Motor neuron (in vitro differentiated cells): ENCODE results near the gene METTL26. TPM values are rescaled to one million over a fixed set of nuclear protein-coding genes. Genes with fewer than 3 reads are reported as not detected.
"Not testable (repeated sequence)": the region's sequence is repeated elsewhere in the genome, so short reads cannot be mapped to it uniquely, and the experiment has no call there.

Experiments
- ATAC-seq, 8 experiments: fragments of 200-7000 bp; cut with Tn5 transposase; replicated peaks in 6 of 8; 2 replicates each; pipeline ENCODE4 v1.8.0; 2021; ENCODE audit warnings: mild to moderate bottlenecking in 8 of 8, moderate library complexity in 8 of 8
- H3K27ac ChIP-seq, 2 donors: fragments of 250-450 bp; sonication (Bioruptor Pico); 2 replicates each; pipeline ENCODE4 v1.9.0; 2021; ENCODE audit warnings: antibody characterized with exemption in 2 of 2, mild to moderate bottlenecking in 2 of 2, moderate library complexity in 1 of 2
- H3K4me1 ChIP-seq, 2 donors: fragments of 250-450 bp; sonication (Bioruptor Pico); replicated peaks in 1 of 2; 2 replicates each; pipeline ENCODE4 v1.6.1; 2021; ENCODE audit warnings: antibody characterized with exemption in 2 of 2, mild to moderate bottlenecking in 2 of 2, moderate library complexity in 1 of 2
- H3K4me3 ChIP-seq, 5 donors: fragments of 250-450 bp; sonication (Bioruptor Pico); 2 replicates each; pipeline ENCODE4 v1.9.0; 2021; ENCODE audit warnings: antibody characterized with exemption in 5 of 5, mild to moderate bottlenecking in 5 of 5, moderate library complexity in 4 of 5
- WGBS, 10 experiments: fragments of 450-650 bp; shearing (Covaris generic); methylation state at CpG; one replicate each; pipeline ENCODE4 v1.0.0; 2022; 5-methylcytosine and 5-hydroxymethylcytosine counted together
- in situ Hi-C, 9 experiments: fragments of 400-800 bp; cut with MboI; loops; one replicate each; pipeline ENCODE4 v1.15.0; 2021; ENCODE audit warnings: low sequenced_read_pairs in 9 of 9, low pct_unique_long_range_greater_than_20kb in 2 of 9; ENCODE audit not compliant: unreplicated experiment in 9 of 9
- total RNA-seq, 8 experiments: library from RNA; unstranded; fragments of 300-600 nt; gene quantifications; 2 replicates each; pipeline versions ENCODE4 v1.2.3 to v1.2.4, GENCODE V29; 2022

Gene METTL26
- total RNA-seq, 8 experiments from 2014 or later, result 52.5 to 97.9 (median 66.7) TPM

- H3K4me3 ChIP-seq, H3K4me1 ChIP-seq, H3K27ac ChIP-seq, ATAC-seq, in situ Hi-C loops: not testable (repeated sequence)
- WGBS, 10 experiments, result 92 to 100% (median 100%) methylated on average over 1 to 5 of the region's 7 CpGs; no CpG with 5 or more reads in 3 of the 10 experiments
These were observed 38.5 kb downstream of the METTL26 start for GRCh38 chr16:597655-598054.

- ATAC-seq, result no peak
- 95% methylated on average over 6 of the region's 12 CpGs; no CpG with 5 or more reads in 9 of the 10 experiments for WGBS, 10 experiments
- Histone ChIP-seq H3K27ac (no peak overlapping the region), H3K4me3 (no peak overlapping the region), H3K4me1 (no peaks in the 10 kb centered on the region)
- in situ Hi-C loops, result no loop called here
These were observed 39.4 kb downstream of the METTL26 start for GRCh38 chr16:596736-597060.

DNA sequence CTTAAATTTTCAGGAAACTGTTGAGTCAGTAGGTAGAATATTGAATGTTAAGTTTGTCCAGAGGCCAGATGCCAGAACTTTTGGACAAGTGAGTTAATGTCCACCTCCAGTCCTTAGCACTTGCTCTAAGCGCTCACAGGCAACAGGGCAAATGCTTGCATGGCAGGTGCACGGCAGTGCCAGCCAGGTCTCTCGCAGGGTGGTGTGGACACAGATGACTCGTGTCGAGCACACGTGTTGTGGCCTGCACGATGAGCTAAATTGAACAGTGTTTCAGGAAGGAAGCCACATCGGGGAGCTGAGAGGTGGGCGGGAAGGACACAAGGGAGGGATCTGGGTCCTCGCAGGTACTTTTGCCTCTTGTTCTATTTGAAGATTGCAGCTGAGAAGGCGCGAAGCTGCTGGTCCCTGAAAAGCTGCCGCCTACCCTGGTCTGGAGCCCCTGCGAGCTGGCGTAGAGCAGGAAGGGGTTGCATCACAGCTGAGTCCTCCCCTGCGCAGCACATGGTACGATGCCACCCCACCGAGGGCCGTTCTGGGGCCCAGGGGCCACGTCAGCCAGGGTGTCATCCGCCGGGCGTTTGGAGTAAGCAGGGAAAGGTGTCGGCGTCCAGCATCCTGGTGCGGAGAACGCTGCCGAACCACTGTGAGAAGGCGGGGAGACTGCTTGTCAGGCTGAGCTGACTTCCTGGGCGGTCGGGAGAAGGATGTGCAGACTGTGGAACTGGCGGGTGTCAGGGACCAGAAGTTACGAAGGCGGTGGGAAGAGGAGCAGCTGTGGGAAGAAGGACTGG lies 40.0 kb downstream of the METTL26 start:
- 60 to 100% (median 83%) methylated on average over 1 to 22 of the region's 34 CpGs; no CpG with 5 or more reads in 4 of the 10 experiments for WGBS, 10 experiments
- in situ Hi-C loops, result no loop called here
- H3K4me1 ChIP-seq, result no peaks in the 10 kb centered on the region
- H3K4me3 ChIP-seq, result no peak overlapping the region
- no peak for ATAC-seq
- no peak overlapping the region for H3K27ac ChIP-seq

GRCh38 chr16:595094-595528 lies 41.0 kb downstream of the METTL26 start:
- Histone ChIP-seq H3K27ac (no peak overlapping the region), H3K4me1 (peaks cover 5% of the 10 kb centered on the region in 2 donors), H3K4me3 (no peak overlapping the region)
- in situ Hi-C loops, result no loop called here
- no peak for ATAC-seq
- 50% methylated on average over 2 of the region's 18 CpGs; no CpG with 5 or more reads in 9 of the 10 experiments for WGBS, 10 experiments

DNA sequence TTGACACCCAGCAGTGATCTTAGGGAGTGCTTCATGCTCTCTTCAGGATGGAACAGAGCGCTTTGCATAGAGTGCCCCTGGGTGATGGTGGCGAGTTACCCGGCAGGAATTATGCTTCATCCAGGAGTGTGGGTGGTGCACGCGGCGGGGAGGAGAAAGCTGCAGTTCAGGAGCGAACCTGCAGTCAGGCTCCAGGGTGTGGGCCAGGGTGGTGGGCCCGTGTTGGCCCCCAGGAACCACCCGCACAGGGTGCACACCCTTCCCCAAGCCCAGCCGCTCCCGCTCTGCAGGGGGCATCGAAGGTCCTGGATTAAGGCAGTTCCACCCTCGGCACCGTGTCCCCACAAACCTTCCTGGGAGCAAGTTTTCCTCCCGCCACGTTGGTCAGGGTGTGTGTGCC lies 42.3 kb downstream of the METTL26 start:
- Histone ChIP-seq H3K27ac (no peak overlapping the region), H3K4me1 (peaks cover 5% of the 10 kb centered on the region in 2 donors), H3K4me3 (no peak overlapping the region)
- in situ Hi-C loops, result no loop called here
- 70 to 100% (median 90%) methylated on average over 1 to 5 of the region's 16 CpGs; no CpG with 5 or more reads in 4 of the 10 experiments for WGBS, 10 experiments
- ATAC-seq, result no peak

- H3K27ac ChIP-seq, result no peak overlapping the region
- no peak for ATAC-seq
- H3K4me1 ChIP-seq, result peaks cover 5% of the 10 kb centered on the region in 2 donors
- no peak overlapping the region for H3K4me3 ChIP-seq
- in situ Hi-C loops, result no loop called here
- 87 to 100% (median 99%) methylated on average over 2 to 6 of the region's 9 CpGs; no CpG with 5 or more reads in 2 of the 10 experiments for WGBS, 10 experiments
These were observed 42.7 kb downstream of the METTL26 start for GRCh38 chr16:593406-593805.

- in situ Hi-C loops, result no loop called here
These were observed 43.4 kb downstream of the METTL26 start for GRCh38 chr16:592518-593306.

DNA sequence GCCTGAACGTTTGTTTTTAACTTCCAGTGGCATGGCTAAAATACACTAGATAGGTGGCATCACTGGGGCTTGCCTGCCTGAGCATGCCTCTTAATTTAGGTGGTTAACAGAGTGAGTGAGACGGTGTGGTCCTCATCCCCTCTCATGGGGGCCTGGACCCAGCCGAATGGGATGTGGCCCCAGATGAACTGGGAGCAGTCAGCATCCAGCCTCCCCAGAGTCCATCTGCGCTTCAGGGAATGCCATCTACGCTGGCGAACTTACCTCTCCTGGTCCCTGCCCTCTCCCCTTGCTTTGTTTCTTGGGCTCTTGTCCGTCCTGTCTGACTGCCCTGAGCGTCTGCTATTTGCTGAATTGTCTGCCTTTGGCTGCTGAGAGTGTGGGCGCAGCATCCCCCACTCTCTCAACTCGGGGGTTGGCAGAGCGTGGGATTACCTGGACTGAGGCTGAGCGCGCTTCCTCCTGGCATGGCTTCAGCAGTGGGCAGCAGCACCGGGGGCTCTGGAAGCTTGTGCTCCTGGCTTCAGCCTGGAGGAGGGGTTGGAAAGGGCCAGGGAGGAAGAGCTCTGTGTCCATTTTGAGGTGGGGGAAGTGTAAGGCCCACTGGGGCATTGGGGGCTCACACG lies 44.1 kb downstream of the METTL26 start:
- 60 to 100% (median 93%) methylated on average over 3 to 8 of the region's 15 CpGs; no CpG with 5 or more reads in 6 of the 10 experiments for WGBS, 10 experiments
- no peak overlapping the region for H3K27ac ChIP-seq
- in situ Hi-C loops, result no loop called here
- no peak for ATAC-seq
- peaks cover 12 to 14% of the 10 kb centered on the region in 2 donors for H3K4me1 ChIP-seq
- H3K4me3 ChIP-seq, result no peak overlapping the region

More at GRCh38 chr16:592518-593306, 43.4 kb downstream of the METTL26 start:
- no peak overlapping the region for H3K4me3 ChIP-seq
- ATAC-seq, result no peak
- H3K27ac ChIP-seq, result no peak overlapping the region
- WGBS, 10 experiments, result 83 to 100% (median 96%) methylated on average over 2 to 11 of the region's 24 CpGs; no CpG with 5 or more reads in 5 of the 10 experiments
- peaks cover 11% of the 10 kb centered on the region in 2 donors for H3K4me1 ChIP-seq

- in situ Hi-C loops, result no loop called here
- WGBS, 10 experiments, result 73 to 100% (median 90%) methylated on average over 1 to 6 of the region's 8 CpGs; no CpG with 5 or more reads in 4 of the 10 experiments
- Histone ChIP-seq H3K4me3 (peak overlapping the region in 4 of 5 donors; percentile 86 to 96 (median 92)), H3K27ac (no peak overlapping the region), H3K4me1 (peaks cover 12 to 14% of the 10 kb centered on the region in 2 donors)
- no peak for ATAC-seq
These were observed 44.9 kb downstream of the METTL26 start for GRCh38 chr16:591231-591630.

DNA sequence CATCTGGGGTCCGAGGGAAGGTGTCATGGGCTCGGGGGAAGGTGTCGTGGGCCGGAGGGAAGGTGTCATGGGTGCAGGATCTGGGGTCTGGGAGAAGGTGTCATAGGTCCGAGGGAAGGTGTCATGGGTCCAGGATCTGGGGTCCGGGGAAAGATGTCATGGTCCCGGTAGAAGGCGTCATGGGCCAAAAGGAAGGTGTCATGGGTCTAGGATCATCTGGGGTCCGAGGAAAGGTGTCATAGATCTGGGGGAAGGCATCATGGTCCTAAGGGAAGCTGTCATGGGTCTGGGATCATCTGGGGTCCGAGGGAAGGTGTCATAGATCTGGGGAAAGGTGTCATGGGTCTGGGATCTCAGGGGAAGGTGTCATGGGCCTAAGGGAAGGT lies 45.3 kb downstream of the METTL26 start:
- Histone ChIP-seq H3K4me1 (peaks cover 12 to 14% of the 10 kb centered on the region in 2 donors), H3K27ac (peak overlapping the region in 1 of 2 donors; percentile 99), H3K4me3 (peak overlapping the region; percentile 69 to 96 (median 90))
- 0 to 100% (median 43%) methylated on average over 1 to 8 of the region's 10 CpGs; no CpG with 5 or more reads in 4 of the 10 experiments for WGBS, 10 experiments
- in situ Hi-C loops, result no loop called here
- no peak for ATAC-seq

DNA sequence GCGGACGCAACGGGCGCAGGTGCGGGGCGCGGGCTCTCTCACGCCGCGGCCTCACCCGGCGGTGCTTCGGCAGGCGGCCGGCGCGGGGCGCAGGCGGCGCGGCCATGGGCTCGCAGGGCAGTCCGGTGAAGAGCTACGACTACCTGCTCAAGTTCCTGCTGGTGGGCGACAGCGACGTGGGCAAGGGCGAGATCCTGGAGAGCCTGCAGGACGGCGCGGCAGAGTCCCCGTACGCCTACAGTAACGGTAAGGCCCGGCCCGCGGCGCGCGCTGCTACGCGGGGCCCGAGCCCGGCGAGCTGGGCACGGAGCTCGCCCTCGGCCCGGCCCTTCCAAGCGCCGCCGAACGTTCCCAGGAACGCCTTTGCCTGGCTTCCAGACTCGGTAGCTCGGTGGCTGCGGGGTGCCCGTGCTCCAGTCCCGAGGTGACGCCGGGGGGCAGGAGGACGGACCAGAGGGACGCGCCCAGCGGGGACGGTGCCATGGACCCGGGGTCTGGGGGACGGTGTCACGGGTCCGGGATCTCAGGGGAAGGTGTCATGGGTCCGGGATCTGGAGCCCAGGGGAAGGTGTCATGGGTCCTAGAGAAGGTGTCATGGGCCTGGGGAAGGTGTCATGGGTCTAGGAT lies 45.8 kb downstream of the METTL26 start:
- Histone ChIP-seq H3K4me3 (peak overlapping the region; percentile 69 to 96 (median 90)), H3K27ac (peak overlapping the region; percentile 57 to 99), H3K4me1 (peaks cover 12 to 14% of the 10 kb centered on the region in 2 donors)
- 0% methylated on average over 1 to 2 of the region's 71 CpGs; no CpG with 5 or more reads in 6 of the 10 experiments for WGBS, 10 experiments
- in situ Hi-C loops, result no loop called here
- ATAC-seq, result peak in 3 of 8 experiments; percentile 5 to 8 (median 8)

DNA sequence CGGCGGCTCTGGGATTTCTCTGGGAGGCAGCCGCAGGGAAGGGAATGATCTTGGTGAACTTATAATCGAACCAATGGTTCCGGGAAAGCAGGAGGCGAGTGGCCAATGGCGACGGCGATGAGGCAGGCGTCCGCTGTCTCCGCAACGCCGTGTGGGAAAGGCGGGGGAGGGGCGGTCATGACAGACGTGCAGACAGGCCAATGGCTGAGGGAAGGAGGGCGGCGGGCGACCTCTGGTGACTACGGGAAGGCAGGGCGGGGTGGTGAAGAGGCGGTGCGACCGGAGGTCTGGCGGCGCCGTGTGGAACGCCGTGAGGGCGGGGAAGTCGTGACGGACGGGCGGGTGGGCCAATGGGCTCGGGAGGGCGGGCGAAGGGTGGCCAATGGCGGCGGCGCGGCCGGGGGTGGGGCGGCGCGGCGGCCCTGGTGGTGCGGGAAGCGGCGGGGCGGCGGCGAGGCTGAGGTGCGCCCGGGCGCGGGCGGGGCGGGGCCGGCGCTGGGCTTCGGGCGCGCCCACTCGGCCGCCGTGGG lies 46.4 kb downstream of the METTL26 start, which contains the start of gene RAB40C:
Gene RAB40C (plus strand): TSS at position 409 of the 530 bp plus-strand sequence. CDS start 226 bp downstream, outside the sequence.
- H3K4me3 ChIP-seq, result peak within 1 kb of the TSS; percentile 69 to 96 (median 90)
- in situ Hi-C loops, result no loop called here
- H3K4me1 ChIP-seq, result peaks cover 12 to 14% of the 10 kb centered on the region in 2 donors
- no CpG with 5 or more reads among the region's 67 CpGs for WGBS, 10 experiments
- ATAC-seq, result peak; percentile 70 to 90 (median 87)
- H3K27ac ChIP-seq, result peak within 1 kb of the TSS; percentile 99
